ENCODE results near the gene CLDN6. TPM values are rescaled to one million over a fixed set of nuclear protein-coding genes. Genes with fewer than 3 reads are reported as not detected.
"Not testable (repeated sequence)": the region's sequence is repeated elsewhere in the genome, so short reads cannot be mapped to it uniquely, and the experiment has no call there.

Gene CLDN6
- total RNA-seq, 6 experiments from 2014 or later = 2.9 TPM; not detected in 5

GRCh38 chr16:3056336-3057180 lies 38.6 kb upstream of the CLDN6 start:
- ATAC-seq (no peak), DNase-seq (no peak)
- TF ChIP-seq CTCF (IDR thresholded peaks at IDR 0.05) (no peak), POLR2A (IDR thresholded peaks at IDR 0.05) (no peak)
- Histone ChIP-seq H3K36me3 (no peaks in the 10 kb centered on the region), H3K27ac (no peak overlapping the region), H3K27me3 (no peaks in the 10 kb centered on the region), H3K4me1 (peaks cover 0 to 17% (median 3%) of the 10 kb centered on the region in 4 donors), H3K4me3 (no peak overlapping the region), H3K9me3 (no peaks in the 10 kb centered on the region)
- WGBS (ENCODE audit: insufficient coverage, low coverage, low lambda C conversion rate, missing lambda C conversion rate) = 87% methylated on average over 10 of the region's 19 CpGs
- intact Hi-C loops (cut with DNase I) = no loop called here

GRCh38 chr16:3055734-3056115 lies 37.7 kb upstream of the CLDN6 start:
- H3K27ac ChIP-seq = peak overlapping the region in 1 of 3 donors; percentile 4
- H3K4me1 ChIP-seq = peaks cover 0 to 17% (median 3%) of the 10 kb centered on the region in 4 donors
- H3K4me3 ChIP-seq; intact Hi-C loops (cut with DNase I); H3K27me3 ChIP-seq; DNase-seq; H3K9me3 ChIP-seq; ATAC-seq; H3K36me3 ChIP-seq: not testable (repeated sequence)
- 65% methylated on average over 2 of the region's 9 CpGs for WGBS (ENCODE audit: insufficient coverage, low coverage, low lambda C conversion rate, missing lambda C conversion rate)

- ATAC-seq (no peak), DNase-seq (no peak)
- intact Hi-C loops (cut with DNase I) = no loop called here
- no peaks in the 10 kb centered on the region for H3K9me3 ChIP-seq
- no peaks in the 10 kb centered on the region for H3K36me3 ChIP-seq
- no peak overlapping the region for H3K4me3 ChIP-seq
- peak overlapping the region in 1 of 3 donors; percentile 4 for H3K27ac ChIP-seq
- H3K4me1 ChIP-seq = peaks cover 0 to 12% (median 2%) of the 10 kb centered on the region in 4 donors
- WGBS (ENCODE audit: insufficient coverage, low coverage, low lambda C conversion rate, missing lambda C conversion rate) = 67% methylated on average over 10 of the region's 17 CpGs
- no peaks in the 10 kb centered on the region for H3K27me3 ChIP-seq
- no peak for TF ChIP-seq POLR2A (IDR thresholded peaks at IDR 0.05)
- no peak for TF ChIP-seq CTCF (IDR thresholded peaks at IDR 0.05)
Observed at GRCh38 chr16:3054965-3055733, 37.2 kb upstream of the CLDN6 start.

- WGBS (ENCODE audit: insufficient coverage, low coverage, low lambda C conversion rate, missing lambda C conversion rate) = 60% methylated on average over 3 of the region's 13 CpGs
- intact Hi-C loops (cut with DNase I) = not testable (repeated sequence)
Observed at GRCh38 chr16:3053330-3053710, 35.3 kb upstream of the CLDN6 start.

GRCh38 chr16:3052571-3053329 lies 34.8 kb upstream of the CLDN6 start:
- DNase-seq; H3K4me3 ChIP-seq; H3K9me3 ChIP-seq; H3K36me3 ChIP-seq; H3K27ac ChIP-seq; H3K27me3 ChIP-seq; intact Hi-C loops (cut with DNase I); H3K4me1 ChIP-seq: not testable (repeated sequence)
- ATAC-seq = peak in 2 of 4 donors; percentile 20 to 21
- WGBS (ENCODE audit: insufficient coverage, low coverage, low lambda C conversion rate, missing lambda C conversion rate) = 90% methylated on average over 2 of the region's 12 CpGs

More at GRCh38 chr16:3053330-3053710, 35.3 kb upstream of the CLDN6 start:
- not testable (repeated sequence) for H3K27me3 ChIP-seq, DNase-seq, H3K9me3 ChIP-seq, H3K36me3 ChIP-seq, H3K4me3 ChIP-seq, H3K4me1 ChIP-seq, H3K27ac ChIP-seq, ATAC-seq

Measured in right lobe of liver (tissue), 6 donors.